Panc1 (cell line): ENCODE measurements around the gene DCTN5. TPM values are rescaled to one million over a fixed set of nuclear protein-coding genes. Genes with fewer than 3 reads are reported as not detected.
A peak's percentile ranks its signal among the peaks of the same experiment; 100 is the strongest.

Experiments used
- ATAC-seq: fragments of 200-7000 bp; cut with Tn5 transposase; 2 replicates; pipeline ENCODE4 v1.9.1; 2020; ENCODE audit warnings: mild to moderate bottlenecking, moderate library complexity
- BruUV-seq: library from RNA; stranded (reverse); fragments of 400-500 nt; replicated peaks from 2 replicates; lab custom pipeline; 2021; lab: Mats Ljungman, UMichigan
- CTCF ChIA-PET: fragments of 300-600 bp; sonication (Branson Sonifier 250); formaldehyde crosslinking; loops from one replicate; lab custom pipeline; 2022; ENCODE audit warnings: antibody characterized with exemption; lab: Charles Lee
- POLR2A ChIA-PET: fragments of 300-600 bp; sonication (Branson Sonifier 250); formaldehyde crosslinking; loops from one replicate; lab custom pipeline; 2022; ENCODE audit warnings: antibody characterized with exemption; lab: Charles Lee
- DNase-seq: peaks from one replicate; pipeline ENCODE4 v3.0.0-alpha.2; 2010; ENCODE audit warnings: low read depth, low spot score
- H3K27ac ChIP-seq: 2 replicates; pipeline ENCODE4 v1.5.1; 2011; ENCODE audit warnings: mild to moderate bottlenecking, low read length, inconsistent platforms
- H3K27me3 ChIP-seq: fragments of 200-500 bp; sonication (Bioruptor generic); 2 replicates; pipeline ENCODE4 v1.6.0; 2014; ENCODE audit warnings: low read length, inconsistent platforms; ENCODE audit not compliant: control insufficient read depth, insufficient read depth
- H3K36me3 ChIP-seq: fragments of 200-500 bp; sonication (Bioruptor generic); 2 replicates; pipeline ENCODE4 v1.5.1; 2014; ENCODE audit warnings: inconsistent platforms, mild to moderate bottlenecking, low read length, moderate library complexity; ENCODE audit not compliant: control insufficient read depth, insufficient read depth
- H3K4me1 ChIP-seq: 2 replicates; pipeline ENCODE4 v1.5.1; 2011; ENCODE audit warnings: inconsistent platforms, mild to moderate bottlenecking, low read length, moderate library complexity; ENCODE audit not compliant: control insufficient read depth, insufficient read depth
- H3K4me3 ChIP-seq, 2 experiments: 2 replicates each; pipeline ENCODE4 v1.5.1; 2011 to 2012; ENCODE audit warnings: low read depth in 2 of 2, low read length in 2 of 2, mild to moderate bottlenecking in 2 of 2, inconsistent platforms in 1 of 2, moderate library complexity in 1 of 2
- H3K9me3 ChIP-seq: fragments of 200-500 bp; sonication (Bioruptor generic); 2 replicates; pipeline ENCODE4 v1.5.1; 2014; ENCODE audit warnings: low read depth, mild to moderate bottlenecking, inconsistent platforms, low read length, moderate library complexity; ENCODE audit not compliant: control insufficient read depth, insufficient read depth
- POLR2AphosphoS5 ChIP-seq: IDR thresholded peaks from 2 replicates; pipeline ENCODE4 v1.6.1; 2012; ENCODE audit warnings: mild to moderate bottlenecking, low read depth, low read length, moderate library complexity
- REST ChIP-seq, 2 experiments: IDR thresholded peaks; 2 replicates each; pipeline ENCODE4 v1.6.1; 2011 to 2012; ENCODE audit warnings: low read depth in 2 of 2, control low read depth in 1 of 2, low read length in 1 of 2, mild to moderate bottlenecking in 1 of 2, moderate library complexity in 1 of 2; ENCODE audit not compliant: insufficient read depth in 1 of 2
- SIN3A ChIP-seq: IDR thresholded peaks from 2 replicates; pipeline ENCODE4 v1.6.1; 2012; ENCODE audit warnings: low read depth, mild to moderate bottlenecking, low read length, moderate library complexity, borderline replicate concordance; ENCODE audit not compliant: insufficient read depth
- TCF7L2 ChIP-seq: IDR thresholded peaks from 2 replicates; pipeline ENCODE4 v1.6.1; 2011; ENCODE audit warnings: mild to moderate bottlenecking, low read depth, low read length, inconsistent platforms
- in situ Hi-C: cut with HindIII; loops from 2 replicates; pipeline ENCODE4 v1.10.0; 2016; ENCODE audit warnings: low sequenced_read_pairs, low pct_unique_long_range_greater_than_20kb
- intact Hi-C: fragments of 100-400 bp; cut with micrococcal nuclease; formaldehyde crosslinking; loops from one replicate; pipeline ENCODE4 v1.10.0; 2022; ENCODE audit not compliant: unreplicated experiment
- total RNA-seq: library from RNA; stranded (reverse); gene quantifications from one replicate; pipeline ENCODE4 v1.2.1, GENCODE V29; 2021; ENCODE audit not compliant: unreplicated experiment
- TF ChIP-seq, protein P1 (sequence below): fragments of 450-650 bp; IDR thresholded peaks from 2 replicates; pipeline ENCODE4 v1.5.1; 2017; ENCODE audit warnings: mild to moderate bottlenecking

DCTN5 gene
- total RNA-seq, 1 experiment from 2014 or later: 72.9 TPM

GRCh38 chr16:23692190-23692837, 51.0 kb downstream of the DCTN5 start:
- no peaks in the 10 kb centered on the region for H3K9me3 ChIP-seq
- ATAC-seq: peak; percentile 9; the same call in 1 of the 2 replicates
- no TSS peak for BruUV-seq
- ChIA-PET POLR2A (no interaction called here), CTCF (no interaction called here)
- in situ Hi-C loops (no loop called here), intact Hi-C loops (no loop called here)
- no peaks in the 10 kb centered on the region for H3K4me1 ChIP-seq
- TF ChIP-seq, protein P1, sequence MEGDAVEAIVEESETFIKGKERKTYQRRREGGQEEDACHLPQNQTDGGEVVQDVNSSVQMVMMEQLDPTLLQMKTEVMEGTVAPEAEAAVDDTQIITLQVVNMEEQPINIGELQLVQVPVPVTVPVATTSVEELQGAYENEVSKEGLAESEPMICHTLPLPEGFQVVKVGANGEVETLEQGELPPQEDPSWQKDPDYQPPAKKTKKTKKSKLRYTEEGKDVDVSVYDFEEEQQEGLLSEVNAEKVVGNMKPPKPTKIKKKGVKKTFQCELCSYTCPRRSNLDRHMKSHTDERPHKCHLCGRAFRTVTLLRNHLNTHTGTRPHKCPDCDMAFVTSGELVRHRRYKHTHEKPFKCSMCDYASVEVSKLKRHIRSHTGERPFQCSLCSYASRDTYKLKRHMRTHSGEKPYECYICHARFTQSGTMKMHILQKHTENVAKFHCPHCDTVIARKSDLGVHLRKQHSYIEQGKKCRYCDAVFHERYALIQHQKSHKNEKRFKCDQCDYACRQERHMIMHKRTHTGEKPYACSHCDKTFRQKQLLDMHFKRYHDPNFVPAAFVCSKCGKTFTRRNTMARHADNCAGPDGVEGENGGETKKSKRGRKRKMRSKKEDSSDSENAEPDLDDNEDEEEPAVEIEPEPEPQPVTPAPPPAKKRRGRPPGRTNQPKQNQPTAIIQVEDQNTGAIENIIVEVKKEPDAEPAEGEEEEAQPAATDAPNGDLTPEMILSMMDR: no peak
- TF ChIP-seq SIN3A: no peak
- TF ChIP-seq TCF7L2: no peak
- TF ChIP-seq REST (IDR thresholded peaks at IDR 0.05; ENCODE audit: insufficient read depth in 1 of 2, low read depth in 2 of 2, low read length in 1 of 2): no peak
- no peak for TF ChIP-seq POLR2AphosphoS5
- no peak overlapping the region for H3K4me3 ChIP-seq
- no peak for DNase-seq
- peaks cover 5% of the 10 kb centered on the region for H3K36me3 ChIP-seq
- H3K27me3 ChIP-seq: no peaks in the 10 kb centered on the region
- no peak overlapping the region for H3K27ac ChIP-seq

DNA sequence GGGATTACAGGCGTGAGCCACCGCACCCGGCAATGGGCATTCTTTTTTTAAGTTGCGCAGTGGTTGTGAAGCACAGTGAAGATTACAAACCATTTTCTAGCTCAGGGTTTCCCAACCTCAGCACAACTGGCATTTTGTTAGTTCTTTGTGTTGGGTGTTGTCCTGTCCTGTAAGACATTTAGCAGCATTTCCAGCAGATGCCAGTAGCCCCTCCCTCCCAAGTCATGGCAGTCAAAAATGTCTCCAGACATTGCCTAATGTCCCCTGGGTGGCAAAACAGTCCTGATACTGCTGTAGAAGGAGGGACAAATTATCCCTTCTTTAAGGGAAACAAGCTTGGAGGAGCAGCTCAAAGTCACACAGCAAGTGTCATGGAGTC, 53.0 kb downstream of the DCTN5 start:
- CTCF ChIA-PET: no interaction called here
- Histone ChIP-seq H3K4me1 (no peaks in the 10 kb centered on the region), H3K9me3 (no peaks in the 10 kb centered on the region), H3K27ac (no peak overlapping the region), H3K4me3 (no peak overlapping the region), H3K36me3 (no peaks in the 10 kb centered on the region), H3K27me3 (no peaks in the 10 kb centered on the region)
- intact Hi-C loops (no loop called here), in situ Hi-C loops (no loop called here)
- ATAC-seq: no peak
- no peak for TF ChIP-seq TCF7L2
- TF ChIP-seq, protein P1: no peak
- TF ChIP-seq REST (IDR thresholded peaks at IDR 0.05; ENCODE audit: insufficient read depth in 1 of 2, low read depth in 2 of 2, low read length in 1 of 2): no peak
- TF ChIP-seq SIN3A: no peak
- no peak for TF ChIP-seq POLR2AphosphoS5
- BruUV-seq: no TSS peak
- POLR2A ChIA-PET: no interaction called here
- no peak for DNase-seq
